PC-9 (cell line): ENCODE data around the gene ZNF319. TPM values are rescaled to one million over a fixed set of nuclear protein-coding genes. Genes with fewer than 3 reads are reported as not detected.
A peak's percentile ranks its signal among the peaks of the same experiment; 100 is the strongest.

Experiments used
- BruUV-seq: library from RNA; stranded (reverse); fragments of 400-500 nt; replicated peaks from 2 replicates; lab custom pipeline; 2021; lab: Mats Ljungman, UMichigan
- CTCF ChIA-PET: fragments of 300-600 bp; sonication (Branson Sonifier 250); formaldehyde crosslinking; loops from one replicate; lab custom pipeline; 2022; ENCODE audit warnings: antibody characterized with exemption; lab: Charles Lee
- POLR2A ChIA-PET: fragments of 300-600 bp; sonication (Branson Sonifier 250); formaldehyde crosslinking; loops from one replicate; lab custom pipeline; 2022; ENCODE audit warnings: antibody characterized with exemption; ENCODE audit not compliant: unreplicated experiment; lab: Charles Lee
- DNase-seq, 2 experiments: peaks; one replicate each; pipeline versions ENCODE4 v3.0.0 to v3.0.0-alpha.2; 2015 to 2022; ENCODE audit warnings: mixed read lengths in 1 of 2
- H2AFZ ChIP-seq: fragments of 200-600 bp; sonication (generic); 2 replicates; pipeline ENCODE4 v1.8.1; 2017; ENCODE audit warnings: antibody characterized with exemption
- H3F3A ChIP-seq: fragments of 200-600 bp; sonication (generic); 2 replicates; pipeline ENCODE4 v1.8.1; 2017; ENCODE audit warnings: antibody characterized with exemption, mild to moderate bottlenecking, low read depth; ENCODE audit not compliant: insufficient read depth
- H3K27ac ChIP-seq: fragments of 200-600 bp; sonication (generic); 2 replicates; pipeline ENCODE4 v1.6.1; 2016; ENCODE audit warnings: mixed run types
- H3K27me3 ChIP-seq: fragments of 200-600 bp; sonication (generic); 2 replicates; pipeline ENCODE4 v1.6.1; 2016; ENCODE audit warnings: low read depth, mixed run types; ENCODE audit not compliant: insufficient read depth
- H3K36me3 ChIP-seq: fragments of 200-600 bp; sonication (generic); 2 replicates; pipeline ENCODE4 v1.6.1; 2016; ENCODE audit warnings: low read depth, mixed run types
- H3K4me1 ChIP-seq: fragments of 200-600 bp; sonication (generic); replicated peaks from 2 replicates; pipeline ENCODE4 v1.6.1; 2016; ENCODE audit warnings: mixed run types; ENCODE audit not compliant: insufficient read depth
- H3K4me2 ChIP-seq: fragments of 200-600 bp; sonication (generic); 2 replicates; pipeline ENCODE4 v1.6.1; 2017; ENCODE audit warnings: mixed run types
- H3K4me3 ChIP-seq: fragments of 200-600 bp; sonication (generic); 2 replicates; pipeline ENCODE4 v1.6.1; 2016; ENCODE audit warnings: mixed run types
- H3K79me2 ChIP-seq: fragments of 200-600 bp; sonication (generic); 2 replicates; pipeline ENCODE4 v1.6.1; 2017; ENCODE audit warnings: low read depth, mixed run types
- H3K9me2 ChIP-seq: fragments of 200-600 bp; sonication (generic); 2 replicates; pipeline ENCODE4 v1.8.1; 2017; ENCODE audit warnings: mild to moderate bottlenecking; ENCODE audit not compliant: insufficient read depth
- H3K9me3 ChIP-seq: fragments of 200-600 bp; sonication (generic); 2 replicates; pipeline ENCODE4 v1.8.1; 2016; ENCODE audit warnings: low read depth; ENCODE audit not compliant: insufficient read depth
- H4K20me1 ChIP-seq: fragments of 200-600 bp; sonication (generic); 2 replicates; pipeline ENCODE4 v1.8.1; 2017; ENCODE audit not compliant: insufficient read depth
- CTCF ChIP-seq: fragments of 200-600 bp; sonication (generic); conservative IDR thresholded peaks from 2 replicates; pipeline ENCODE4 v1.6.1; 2017; ENCODE audit warnings: mixed run types, antibody characterized with exemption, mild to moderate bottlenecking, moderate library complexity
- EZH2 ChIP-seq: fragments of 200-600 bp; sonication (generic); IDR thresholded peaks from 2 replicates; pipeline ENCODE4 v1.8.0; 2017; ENCODE audit warnings: antibody characterized with exemption, low read depth
- intact Hi-C: fragments of 100-400 bp; cut with micrococcal nuclease; formaldehyde crosslinking; loops from one replicate; pipeline ENCODE4 v1.10.0; 2022; ENCODE audit not compliant: unreplicated experiment
- total RNA-seq: library from RNA; stranded (reverse); gene quantifications from 2 replicates; pipeline ENCODE4 v1.2.3, GENCODE V29; 2021

The ZNF319 gene
- total RNA-seq, 1 experiment from 2014 or later, result 11.0 TPM

GRCh38 chr16:57991551-57992059 is 8.9 kb downstream of the ZNF319 start:
- ChIA-PET CTCF (no interaction called here), POLR2A (no interaction called here)
- H3K4me1 ChIP-seq, result peaks cover 53% of the 10 kb centered on the region
- peaks cover 16% of the 10 kb centered on the region for H3K79me2 ChIP-seq
- no peak overlapping the region for H2AFZ ChIP-seq
- peak overlapping the region; percentile 96 for H3K27ac ChIP-seq
- peaks cover 33% of the 10 kb centered on the region for H3F3A ChIP-seq
- intact Hi-C loops, result loop anchor here (2.0 kb wide), 1 partner anchor 33 kb away; no protein-coding TSS in a partner anchor
- BruUV-seq, result no TSS peak
- H3K27me3 ChIP-seq, result no peaks in the 10 kb centered on the region
- no peaks in the 10 kb centered on the region for H4K20me1 ChIP-seq
- no peak for TF ChIP-seq CTCF
- TF ChIP-seq EZH2, result no peak
- H3K4me3 ChIP-seq, result no peak overlapping the region
- no peaks in the 10 kb centered on the region for H3K9me3 ChIP-seq
- H3K9me2 ChIP-seq, result no peaks in the 10 kb centered on the region
- peaks cover 8% of the 10 kb centered on the region; the same call in 1 of the 2 replicates for H3K36me3 ChIP-seq
- DNase-seq, result no peak
- no peak overlapping the region for H3K4me2 ChIP-seq

- intact Hi-C loops, result no loop called here
- H3K27me3 ChIP-seq, result no peaks in the 10 kb centered on the region
- CTCF ChIA-PET, result no interaction called here
Measured at GRCh38 chr16:57988929-57989328, 11.5 kb downstream of the ZNF319 start.

GRCh38 chr16:57987441-57988177 is 12.9 kb downstream of the ZNF319 start:
- peaks cover 19% of the 10 kb centered on the region for H3K4me1 ChIP-seq
- ChIA-PET POLR2A (interaction anchor here (0.6 kb wide), 1 partner anchor 29 kb away, joined by 3 read pairs; no protein-coding TSS in a partner anchor), CTCF (no interaction called here)
- H3K9me2 ChIP-seq, result no peaks in the 10 kb centered on the region
- no peak overlapping the region for H3K4me3 ChIP-seq
- H3K36me3 ChIP-seq, result no peaks in the 10 kb centered on the region
- no peak overlapping the region for H3K27ac ChIP-seq
- no peaks in the 10 kb centered on the region for H4K20me1 ChIP-seq
- no peak overlapping the region for H2AFZ ChIP-seq
- peaks cover 14% of the 10 kb centered on the region for H3F3A ChIP-seq
- no peaks in the 10 kb centered on the region for H3K9me3 ChIP-seq
- TF ChIP-seq CTCF (no peak), EZH2 (no peak)
- no peaks in the 10 kb centered on the region for H3K79me2 ChIP-seq
- intact Hi-C loops, result no loop called here
- no peaks in the 10 kb centered on the region for H3K27me3 ChIP-seq
- no peak overlapping the region for H3K4me2 ChIP-seq
- DNase-seq, result no peak
- no TSS peak for BruUV-seq

More at GRCh38 chr16:57988929-57989328, 11.5 kb downstream of the ZNF319 start:
- Histone ChIP-seq H3K9me3 (no peaks in the 10 kb centered on the region), H4K20me1 (no peaks in the 10 kb centered on the region), H3F3A (peaks cover 25% of the 10 kb centered on the region), H3K4me1 (peaks cover 33% of the 10 kb centered on the region), H3K27ac (0 out of 2 replicates have a peak overlapping the region, but pooled peaks have one; percentile 9), H2AFZ (no peak overlapping the region), H3K4me2 (no peak overlapping the region), H3K36me3 (no peaks in the 10 kb centered on the region; the same call in 1 of the 2 replicates), H3K79me2 (no peaks in the 10 kb centered on the region; the same call in 1 of the 2 replicates), H3K4me3 (no peak overlapping the region), H3K9me2 (no peaks in the 10 kb centered on the region)
- POLR2A ChIA-PET, result interaction anchor here (0.6 kb wide), 1 partner anchor 182 kb away, joined by 3 read pairs; no protein-coding TSS in a partner anchor
- DNase-seq, result peak; percentile 51 to 58
- no peak for TF ChIP-seq CTCF
- TF ChIP-seq EZH2, result no peak
- BruUV-seq, result no TSS peak
